HEK293 (cell line): Measurements from ENCODE around the gene AKT1.

Source experiments
- BCL11B ChIP-seq: fragments of 450-650 bp; formaldehyde crosslinking; IDR thresholded peaks from 2 replicates; pipeline ENCODE4 v1.5.1; 2016; ENCODE audit warnings: low read depth, missing biosample characterization, missing genetic modification characterization
- GLI4 ChIP-seq: fragments of 450-650 bp; formaldehyde crosslinking; IDR thresholded peaks from 2 replicates; pipeline ENCODE4 v1.5.1; 2016; ENCODE audit warnings: missing biosample characterization, missing genetic modification characterization
- GLIS2 ChIP-seq: fragments of 450-650 bp; formaldehyde crosslinking; IDR thresholded peaks from 2 replicates; pipeline ENCODE4 v1.5.1; 2016; ENCODE audit warnings: missing biosample characterization, missing genetic modification characterization
- HOXA7 ChIP-seq: sonication (generic); formaldehyde crosslinking; IDR thresholded peaks from 2 replicates; pipeline ENCODE4 v1.8.1; 2022; ENCODE audit warnings: missing genetic modification reagents, borderline replicate concordance
- KLF1 ChIP-seq: fragments of 450-650 bp; formaldehyde crosslinking; IDR thresholded peaks from 2 replicates; pipeline ENCODE4 v1.5.1; 2016; ENCODE audit warnings: missing biosample characterization, missing genetic modification characterization
- KLF10 ChIP-seq: fragments of 450-650 bp; IDR thresholded peaks from 2 replicates; pipeline ENCODE4 v1.5.1; 2018; ENCODE audit warnings: missing biosample characterization, mild to moderate bottlenecking, missing genetic modification characterization
- KLF7 ChIP-seq: fragments of 450-650 bp; formaldehyde crosslinking; IDR thresholded peaks from 2 replicates; pipeline ENCODE4 v1.5.1; 2016; ENCODE audit warnings: missing biosample characterization, missing genetic modification characterization, borderline replicate concordance
- MEIS1 ChIP-seq: sonication (generic); formaldehyde crosslinking; IDR thresholded peaks from 2 replicates; pipeline ENCODE4 v1.8.1; 2022; ENCODE audit warnings: missing genetic modification reagents, mild to moderate bottlenecking, borderline replicate concordance
- SCRT1 ChIP-seq: fragments of 450-650 bp; formaldehyde crosslinking; IDR thresholded peaks from 2 replicates; pipeline ENCODE4 v1.5.1; 2016; ENCODE audit warnings: missing biosample characterization, missing genetic modification characterization, borderline replicate concordance
- TSHZ1 ChIP-seq: fragments of 450-650 bp; formaldehyde crosslinking; IDR thresholded peaks from 2 replicates; pipeline ENCODE4 v1.5.1; 2016; ENCODE audit warnings: missing biosample characterization, missing genetic modification characterization, borderline replicate concordance
- ZBTB1 ChIP-seq: fragments of 450-650 bp; formaldehyde crosslinking; IDR thresholded peaks from 2 replicates; pipeline ENCODE4 v1.5.1; 2016; ENCODE audit warnings: missing biosample characterization, missing genetic modification characterization
- ZBTB21 ChIP-seq: fragments of 450-650 bp; formaldehyde crosslinking; IDR thresholded peaks from 2 replicates; pipeline ENCODE4 v1.5.1; 2017; ENCODE audit warnings: missing biosample characterization, missing genetic modification characterization
- ZBTB26 ChIP-seq: fragments of 450-650 bp; formaldehyde crosslinking; optimal IDR thresholded peaks from 2 replicates; pipeline ENCODE3; 2016; ENCODE audit warnings: missing biosample characterization, mild to moderate bottlenecking, missing genetic modification characterization
- ZNF140 ChIP-seq: fragments of 450-650 bp; formaldehyde crosslinking; IDR thresholded peaks from 2 replicates; pipeline ENCODE4 v1.5.1; 2016; ENCODE audit warnings: missing biosample characterization, missing genetic modification characterization
- ZNF274 ChIP-seq, 2 experiments: fragments of 200-500 bp in 1 of 2; fragments of 450-650 bp in 1 of 2; sonication (Bioruptor generic) in 1 of 2; formaldehyde crosslinking in 1 of 2; IDR thresholded peaks; 2 replicates each; pipeline versions ENCODE4 v1.5.1 to v1.6.1; 2014 to 2016; ENCODE audit warnings: borderline replicate concordance in 1 of 2, inconsistent platforms in 1 of 2, low read length in 1 of 2, missing biosample characterization in 1 of 2, missing genetic modification characterization in 1 of 2
- ZNF335 ChIP-seq: fragments of 450-650 bp; formaldehyde crosslinking; conservative IDR thresholded peaks from 2 replicates; pipeline ENCODE4 v1.5.1; 2016; ENCODE audit warnings: missing biosample characterization, missing genetic modification characterization
- ZNF501 ChIP-seq: fragments of 450-650 bp; formaldehyde crosslinking; IDR thresholded peaks from 2 replicates; pipeline ENCODE4 v1.5.1; 2016; ENCODE audit warnings: missing biosample characterization, missing genetic modification characterization
- ZNF514 ChIP-seq: fragments of 450-650 bp; formaldehyde crosslinking; IDR thresholded peaks from 2 replicates; pipeline ENCODE4 v1.5.1; 2016; ENCODE audit warnings: missing biosample characterization, missing genetic modification characterization
- ZNF521 ChIP-seq: fragments of 450-650 bp; formaldehyde crosslinking; IDR thresholded peaks from 2 replicates; pipeline ENCODE4 v1.5.1; 2017; ENCODE audit warnings: missing biosample characterization, mild to moderate bottlenecking, missing genetic modification characterization
- ZNF529 ChIP-seq: fragments of 450-650 bp; formaldehyde crosslinking; IDR thresholded peaks from 2 replicates; pipeline ENCODE4 v1.5.1; 2017; ENCODE audit warnings: missing genetic modification characterization, missing biosample characterization; ENCODE audit not compliant: insufficient replicate concordance
- ZNF544 ChIP-seq: fragments of 450-650 bp; formaldehyde crosslinking; IDR thresholded peaks from 2 replicates; pipeline ENCODE4 v1.5.0; 2017; ENCODE audit warnings: missing biosample characterization, missing genetic modification characterization
- ZNF580 ChIP-seq: fragments of 450-650 bp; formaldehyde crosslinking; IDR thresholded peaks from 2 replicates; pipeline ENCODE4 v1.5.1; 2016; ENCODE audit warnings: missing biosample characterization, missing genetic modification characterization
- ZNF664 ChIP-seq: fragments of 450-650 bp; formaldehyde crosslinking; IDR thresholded peaks from 2 replicates; pipeline ENCODE4 v1.5.1; 2016; ENCODE audit warnings: missing biosample characterization, missing genetic modification characterization
- ZNF776 ChIP-seq: fragments of 450-650 bp; formaldehyde crosslinking; IDR thresholded peaks from 2 replicates; pipeline ENCODE4 v1.5.0; 2017; ENCODE audit warnings: missing biosample characterization, missing genetic modification characterization, borderline replicate concordance
- ZSCAN30 ChIP-seq: fragments of 450-650 bp; IDR thresholded peaks from 2 replicates; pipeline ENCODE4 v1.5.1; 2018; ENCODE audit warnings: missing biosample characterization, mild to moderate bottlenecking, missing genetic modification characterization, moderate library complexity
- TF ChIP-seq, protein P1 (sequence below): fragments of 450-650 bp; formaldehyde crosslinking; IDR thresholded peaks from 2 replicates; pipeline ENCODE4 v1.5.1; 2016; ENCODE audit warnings: missing biosample characterization, missing genetic modification characterization
- TF ChIP-seq, protein P2 (sequence below): fragments of 450-650 bp; formaldehyde crosslinking; IDR thresholded peaks from 2 replicates; pipeline ENCODE4 v1.5.1; 2016; ENCODE audit warnings: missing biosample characterization, missing genetic modification characterization
- TF ChIP-seq, protein P3 (sequence below): fragments of 450-650 bp; formaldehyde crosslinking; IDR thresholded peaks from 2 replicates; pipeline ENCODE4; 2016; ENCODE audit warnings: missing biosample characterization, missing genetic modification characterization
- TF ChIP-seq, protein P4 (sequence below): sonication (generic); formaldehyde crosslinking; IDR thresholded peaks from 2 replicates; pipeline ENCODE4 v1.8.1; 2022; ENCODE audit warnings: mild to moderate bottlenecking, moderate library complexity, missing genetic modification reagents

AKT1 gene

GRCh38 chr14:104753528-104754212 is 41.9 kb downstream of the AKT1 start (continued):
- TF ChIP-seq, protein P1, sequence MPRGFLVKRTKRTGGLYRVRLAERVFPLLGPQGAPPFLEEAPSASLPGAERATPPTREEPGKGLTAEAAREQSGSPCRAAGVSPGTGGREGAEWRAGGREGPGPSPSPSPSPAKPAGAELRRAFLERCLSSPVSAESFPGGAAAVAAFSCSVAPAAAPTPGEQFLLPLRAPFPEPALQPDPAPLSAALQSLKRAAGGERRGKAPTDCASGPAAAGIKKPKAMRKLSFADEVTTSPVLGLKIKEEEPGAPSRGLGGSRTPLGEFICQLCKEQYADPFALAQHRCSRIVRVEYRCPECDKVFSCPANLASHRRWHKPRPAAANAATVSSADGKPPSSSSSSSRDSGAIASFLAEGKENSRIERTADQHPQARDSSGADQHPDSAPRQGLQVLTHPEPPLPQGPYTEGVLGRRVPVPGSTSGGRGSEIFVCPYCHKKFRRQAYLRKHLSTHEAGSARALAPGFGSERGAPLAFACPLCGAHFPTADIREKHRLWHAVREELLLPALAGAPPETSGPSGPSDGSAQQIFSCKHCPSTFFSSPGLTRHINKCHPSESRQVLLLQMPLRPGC (tag by site-specific recombination), result no peak
- peak; percentile 84 for TF ChIP-seq ZNF335 (tag by site-specific recombination)
- TF ChIP-seq, protein P2, sequence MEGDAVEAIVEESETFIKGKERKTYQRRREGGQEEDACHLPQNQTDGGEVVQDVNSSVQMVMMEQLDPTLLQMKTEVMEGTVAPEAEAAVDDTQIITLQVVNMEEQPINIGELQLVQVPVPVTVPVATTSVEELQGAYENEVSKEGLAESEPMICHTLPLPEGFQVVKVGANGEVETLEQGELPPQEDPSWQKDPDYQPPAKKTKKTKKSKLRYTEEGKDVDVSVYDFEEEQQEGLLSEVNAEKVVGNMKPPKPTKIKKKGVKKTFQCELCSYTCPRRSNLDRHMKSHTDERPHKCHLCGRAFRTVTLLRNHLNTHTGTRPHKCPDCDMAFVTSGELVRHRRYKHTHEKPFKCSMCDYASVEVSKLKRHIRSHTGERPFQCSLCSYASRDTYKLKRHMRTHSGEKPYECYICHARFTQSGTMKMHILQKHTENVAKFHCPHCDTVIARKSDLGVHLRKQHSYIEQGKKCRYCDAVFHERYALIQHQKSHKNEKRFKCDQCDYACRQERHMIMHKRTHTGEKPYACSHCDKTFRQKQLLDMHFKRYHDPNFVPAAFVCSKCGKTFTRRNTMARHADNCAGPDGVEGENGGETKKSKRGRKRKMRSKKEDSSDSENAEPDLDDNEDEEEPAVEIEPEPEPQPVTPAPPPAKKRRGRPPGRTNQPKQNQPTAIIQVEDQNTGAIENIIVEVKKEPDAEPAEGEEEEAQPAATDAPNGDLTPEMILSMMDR, result no peak
- no peak for TF ChIP-seq ZNF544 (tag by site-specific recombination)
- TF ChIP-seq, protein P3, sequence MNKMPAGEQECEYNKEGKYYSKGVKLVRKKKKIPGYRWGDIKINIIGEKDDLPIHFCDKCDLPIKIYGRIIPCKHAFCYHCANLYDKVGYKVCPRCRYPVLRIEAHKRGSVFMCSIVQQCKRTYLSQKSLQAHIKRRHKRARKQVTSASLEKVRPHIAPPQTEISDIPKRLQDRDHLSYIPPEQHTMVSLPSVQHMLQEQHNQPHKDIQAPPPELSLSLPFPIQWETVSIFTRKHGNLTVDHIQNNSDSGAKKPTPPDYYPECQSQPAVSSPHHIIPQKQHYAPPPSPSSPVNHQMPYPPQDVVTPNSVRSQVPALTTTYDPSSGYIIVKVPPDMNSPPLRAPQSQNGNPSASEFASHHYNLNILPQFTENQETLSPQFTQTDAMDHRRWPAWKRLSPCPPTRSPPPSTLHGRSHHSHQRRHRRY (tag by site-specific recombination), result no peak
- no peak for TF ChIP-seq ZNF514 (tag by site-specific recombination)
- TF ChIP-seq GLI4, result no peak
- TF ChIP-seq ZNF521 (tag by site-specific recombination), result no peak
- no peak for TF ChIP-seq ZBTB21 (tag by site-specific recombination)
- 0 out of 2 replicates have a peak, but pooled peaks have one; percentile 53 for TF ChIP-seq ZNF501 (tag by site-specific recombination)
- TF ChIP-seq ZNF529 (tag by site-specific recombination), result no peak
- TF ChIP-seq MEIS1 (CRISPR knock-in tag), result no peak
- TF ChIP-seq KLF1 (tag by site-specific recombination), result no peak
- TF ChIP-seq ZBTB26 (tag by site-specific recombination), result no peak
- no peak for TF ChIP-seq ZNF664 (tag by site-specific recombination)
- TF ChIP-seq ZBTB1 (tag by site-specific recombination), result no peak
- no peak for TF ChIP-seq KLF10
- TF ChIP-seq GLIS2 (tag by site-specific recombination), result 0 out of 2 replicates have a peak, but pooled peaks have one; percentile 14
- no peak for TF ChIP-seq HOXA7 (CRISPR knock-in tag)
- TF ChIP-seq BCL11B (tag by site-specific recombination), result no peak
- TF ChIP-seq ZSCAN30 (tag by site-specific recombination), result no peak
- no peak for TF ChIP-seq ZNF580 (tag by site-specific recombination)
- no peak for TF ChIP-seq ZNF140
- no peak for TF ChIP-seq ZNF274 (IDR thresholded peaks at IDR 0.05; ENCODE audit: low read length)
- TF ChIP-seq ZNF274 (tag by site-specific recombination; IDR thresholded peaks at IDR 0.05; ENCODE audit: borderline replicate concordance), result no peak
- TF ChIP-seq, protein P4, sequence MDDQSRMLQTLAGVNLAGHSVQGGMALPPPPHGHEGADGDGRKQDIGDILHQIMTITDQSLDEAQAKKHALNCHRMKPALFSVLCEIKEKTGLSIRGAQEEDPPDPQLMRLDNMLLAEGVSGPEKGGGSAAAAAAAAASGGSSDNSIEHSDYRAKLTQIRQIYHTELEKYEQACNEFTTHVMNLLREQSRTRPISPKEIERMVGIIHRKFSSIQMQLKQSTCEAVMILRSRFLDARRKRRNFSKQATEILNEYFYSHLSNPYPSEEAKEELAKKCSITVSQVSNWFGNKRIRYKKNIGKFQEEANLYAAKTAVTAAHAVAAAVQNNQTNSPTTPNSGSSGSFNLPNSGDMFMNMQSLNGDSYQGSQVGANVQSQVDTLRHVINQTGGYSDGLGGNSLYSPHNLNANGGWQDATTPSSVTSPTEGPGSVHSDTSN (CRISPR knock-in tag), result no peak
- TF ChIP-seq KLF7 (tag by site-specific recombination), result no peak
- no peak for TF ChIP-seq TSHZ1 (tag by site-specific recombination)
- TF ChIP-seq SCRT1, result peak; percentile 79; the same call in 1 of the 2 replicates
- no peak for TF ChIP-seq ZNF776
